ENCODE measurements around the gene TICAM2.

DNA sequence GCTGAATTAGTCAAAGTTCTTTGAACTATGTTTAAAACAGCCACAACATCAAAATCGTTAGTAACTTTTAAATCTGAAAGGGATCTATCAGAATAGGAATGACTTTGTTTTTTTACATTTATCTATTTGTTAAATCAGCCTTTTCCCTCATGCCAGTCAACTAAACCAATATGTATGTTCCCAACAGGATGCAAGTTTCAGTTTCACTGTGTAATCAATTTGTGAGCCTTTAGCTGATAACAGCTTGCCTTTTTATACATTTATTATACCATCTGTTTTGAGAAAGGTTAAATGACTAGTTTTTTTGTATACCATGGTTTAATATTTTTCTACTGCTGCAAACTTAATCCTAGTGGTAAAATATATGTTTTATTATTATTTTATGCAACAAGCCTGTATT lies 14.6 kb upstream of the TICAM2 start:
- no peak for TF ChIP-seq POLR2AphosphoS5 (IDR thresholded peaks at IDR 0.05)
- no peak for TF ChIP-seq POLR2A (IDR thresholded peaks at IDR 0.05)
- TF ChIP-seq, protein P1, sequence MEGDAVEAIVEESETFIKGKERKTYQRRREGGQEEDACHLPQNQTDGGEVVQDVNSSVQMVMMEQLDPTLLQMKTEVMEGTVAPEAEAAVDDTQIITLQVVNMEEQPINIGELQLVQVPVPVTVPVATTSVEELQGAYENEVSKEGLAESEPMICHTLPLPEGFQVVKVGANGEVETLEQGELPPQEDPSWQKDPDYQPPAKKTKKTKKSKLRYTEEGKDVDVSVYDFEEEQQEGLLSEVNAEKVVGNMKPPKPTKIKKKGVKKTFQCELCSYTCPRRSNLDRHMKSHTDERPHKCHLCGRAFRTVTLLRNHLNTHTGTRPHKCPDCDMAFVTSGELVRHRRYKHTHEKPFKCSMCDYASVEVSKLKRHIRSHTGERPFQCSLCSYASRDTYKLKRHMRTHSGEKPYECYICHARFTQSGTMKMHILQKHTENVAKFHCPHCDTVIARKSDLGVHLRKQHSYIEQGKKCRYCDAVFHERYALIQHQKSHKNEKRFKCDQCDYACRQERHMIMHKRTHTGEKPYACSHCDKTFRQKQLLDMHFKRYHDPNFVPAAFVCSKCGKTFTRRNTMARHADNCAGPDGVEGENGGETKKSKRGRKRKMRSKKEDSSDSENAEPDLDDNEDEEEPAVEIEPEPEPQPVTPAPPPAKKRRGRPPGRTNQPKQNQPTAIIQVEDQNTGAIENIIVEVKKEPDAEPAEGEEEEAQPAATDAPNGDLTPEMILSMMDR (IDR thresholded peaks at IDR 0.05) = no peak

Measured in gastroesophageal sphincter (tissue), 3 donors.